ENCODE data around the gene TAF9B.
"Not testable (repeated sequence)": the region's sequence is repeated elsewhere in the genome, so short reads cannot be mapped to it uniquely, and the experiment has no call there.

Gene TAF9B

DNA sequence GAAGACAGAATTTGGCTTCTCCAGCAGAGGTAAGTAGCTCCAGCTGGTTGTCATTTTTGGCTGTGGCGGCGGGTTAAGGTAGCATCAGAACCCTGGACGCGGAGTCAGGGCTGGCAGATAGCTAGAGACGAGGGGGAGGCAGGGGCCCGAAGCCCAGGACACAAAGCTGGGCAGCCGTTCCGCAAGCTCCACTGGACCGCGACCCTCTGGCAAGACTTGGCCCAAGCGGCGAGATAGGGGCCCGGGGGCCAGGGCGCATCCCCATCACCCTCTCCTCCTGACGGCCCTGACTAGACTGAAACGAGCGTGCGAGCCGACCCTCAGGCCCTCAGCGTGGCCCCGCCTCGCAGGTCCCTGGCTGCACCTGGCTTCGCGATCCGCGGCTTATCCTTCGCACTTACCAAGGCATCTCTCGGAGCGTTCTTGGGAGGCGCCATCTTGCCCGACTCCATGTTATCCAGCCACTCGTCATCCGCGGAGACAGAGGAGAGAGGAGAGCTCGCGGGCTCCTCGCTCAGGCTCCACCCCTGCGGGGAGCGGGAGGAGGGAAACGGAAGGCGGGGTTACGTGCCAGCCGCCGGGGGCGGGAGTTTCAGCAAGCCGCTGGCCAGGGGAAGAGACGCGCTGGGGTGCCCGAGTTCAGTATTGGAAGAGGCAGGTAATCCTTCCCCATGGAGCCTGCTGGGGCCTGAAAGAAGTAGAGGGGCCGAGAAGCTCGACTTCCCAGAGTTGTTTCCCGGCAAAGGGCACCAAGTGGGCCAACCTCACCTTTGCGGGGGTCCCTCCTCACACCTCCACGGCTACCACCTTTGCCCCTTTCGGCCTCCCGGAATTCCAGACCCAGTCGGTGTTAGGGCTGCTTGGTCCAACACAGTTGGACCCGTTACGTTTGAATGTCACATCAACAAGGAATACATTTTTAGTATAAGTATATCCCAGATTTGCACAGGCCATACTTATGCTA lies at the start of gene TAF9B:
TAF9B (minus strand) TSS at position 491 of the 964 bp plus-strand sequence; CDS start at position 452, 39 bp downstream.
- peak; percentile 82 for DNase-seq

GRCh38 chrX:78182881-78183280 lies 43.4 kb upstream of the TAF9B start:
- no peak for DNase-seq

DNA sequence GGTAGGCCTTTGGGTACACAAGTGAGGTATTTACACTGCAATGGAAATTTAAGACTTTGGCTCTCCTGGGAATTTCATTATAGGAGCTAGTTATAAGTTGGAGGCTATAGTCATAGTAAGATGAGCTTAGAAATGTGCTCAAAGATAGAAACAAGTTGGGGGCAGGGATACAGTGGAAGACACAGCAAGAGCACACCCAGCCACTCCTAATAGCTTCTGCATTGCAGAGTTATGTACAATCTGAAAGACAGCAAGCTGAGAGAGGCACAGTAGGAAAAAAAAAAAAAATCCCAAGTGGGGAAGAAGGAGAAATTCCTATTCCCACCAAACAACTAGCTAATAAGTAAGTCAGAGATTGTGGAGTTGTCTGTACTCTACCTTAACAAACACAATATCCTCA lies 41.9 kb upstream of the TAF9B start:
- no peak for DNase-seq

- no peak for DNase-seq
These were observed 28.6 kb upstream of the TAF9B start for GRCh38 chrX:78168065-78168464.

DNA sequence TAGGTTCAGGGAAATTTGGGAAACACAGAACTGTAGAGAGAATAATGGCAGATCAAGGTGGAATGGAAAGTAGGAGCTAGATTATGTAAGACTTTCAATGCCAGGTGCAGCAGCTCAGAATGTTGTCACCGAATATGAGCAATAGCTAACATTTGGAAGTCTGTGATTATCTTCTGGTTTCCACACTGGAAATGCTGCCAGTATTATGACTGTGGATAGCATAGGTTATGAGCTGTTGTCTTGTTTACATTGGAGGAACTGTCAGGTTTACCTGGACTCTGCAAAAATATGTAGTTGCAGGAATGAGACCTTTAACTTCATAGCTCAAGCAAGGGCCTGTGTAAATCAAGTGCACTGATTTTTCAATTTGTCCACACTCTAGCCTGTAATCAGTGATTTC lies 26.0 kb upstream of the TAF9B start:
- no peak for DNase-seq

- DNase-seq: not testable (repeated sequence)
These were observed 23.7 kb upstream of the TAF9B start for GRCh38 chrX:78163175-78163574.

DNA sequence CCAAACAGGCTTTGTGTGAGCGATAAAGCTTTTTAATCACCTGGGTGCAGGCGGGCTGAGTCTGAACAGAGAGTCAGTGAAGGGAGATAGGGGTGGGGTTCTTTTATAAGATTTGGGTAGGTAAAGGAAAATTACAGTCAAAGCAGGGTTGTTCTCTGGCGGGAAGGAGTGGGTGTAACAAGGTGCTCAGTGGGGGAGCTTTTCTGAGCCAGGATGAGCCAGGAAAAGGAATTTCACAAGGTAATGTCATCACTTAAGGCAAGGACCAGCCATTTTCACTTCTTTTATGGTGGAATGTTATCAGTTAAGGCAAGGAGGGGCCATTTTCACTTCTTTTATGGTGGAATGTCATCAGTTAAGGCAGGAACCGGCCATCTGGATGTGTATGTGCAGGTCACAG lies 21.3 kb upstream of the TAF9B start:
- DNase-seq: not testable (repeated sequence)

GRCh38 chrX:78157846-78158245 lies 18.4 kb upstream of the TAF9B start:
- not testable (repeated sequence) for DNase-seq

DNA sequence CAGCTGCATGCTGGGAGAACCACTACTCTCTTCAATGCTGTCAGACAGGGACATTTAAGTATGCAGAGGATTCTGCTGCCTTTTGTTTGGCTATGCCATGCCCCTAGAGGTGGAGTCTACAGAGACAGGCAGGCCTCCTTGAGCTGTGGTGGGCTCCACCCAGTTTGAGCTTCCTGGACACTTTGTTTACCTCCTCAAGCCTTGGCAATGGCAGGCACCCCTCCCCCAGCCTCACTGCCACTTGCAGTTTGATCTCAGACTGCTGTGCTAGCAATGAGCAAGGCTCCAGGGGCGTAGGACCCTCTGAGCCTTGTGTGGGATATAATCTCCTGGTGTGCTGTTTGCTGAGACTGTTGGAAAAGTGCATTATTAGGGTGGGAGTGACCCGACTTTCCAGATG lies 17.9 kb upstream of the TAF9B start:
- DNase-seq: not testable (repeated sequence)

- DNase-seq: not testable (repeated sequence)
These were observed 7.6 kb upstream of the TAF9B start for GRCh38 chrX:78147002-78147540.

DNA sequence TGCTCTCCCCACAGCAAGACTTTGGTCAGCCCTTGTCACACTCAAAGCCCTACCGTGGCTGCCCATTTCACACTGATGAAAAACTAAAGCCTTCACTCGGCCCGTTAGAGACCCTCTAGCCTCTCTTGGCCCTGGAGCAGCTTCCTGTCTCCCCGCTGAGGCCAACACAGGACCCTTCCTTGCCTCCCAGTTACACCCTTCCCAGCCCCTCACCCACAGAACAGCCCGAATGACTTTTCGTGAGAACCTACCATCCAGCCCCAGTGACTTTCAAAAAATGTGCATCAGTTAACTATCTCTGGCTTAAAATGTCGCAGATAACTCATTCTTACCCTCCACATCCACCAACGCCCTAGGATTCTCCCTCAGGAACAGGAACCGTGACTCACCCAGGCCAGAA lies 756 bp upstream of the TAF9B start:
- DNase-seq: no peak

- no peak for DNase-seq
These were observed 6.1 kb downstream of the TAF9B start for GRCh38 chrX:78133238-78133960.

DNA sequence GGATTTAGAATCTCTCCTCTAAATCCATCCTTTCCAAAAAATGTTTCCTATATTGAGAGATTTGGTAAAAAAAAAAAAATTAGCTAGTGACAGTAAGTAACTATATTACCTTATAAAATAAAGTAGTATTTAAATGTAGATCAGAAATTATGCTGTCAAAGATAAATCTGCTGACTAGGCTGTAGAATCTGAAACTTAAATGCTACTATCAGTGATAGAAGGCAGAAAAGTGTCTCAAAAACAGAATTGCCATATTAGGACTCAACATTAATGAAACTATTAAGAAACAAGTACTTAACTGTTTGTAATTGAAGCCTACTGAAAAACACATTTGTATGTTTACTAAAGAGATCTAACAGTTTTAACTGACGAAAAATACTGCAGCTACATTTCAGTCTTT lies 8.3 kb downstream of the TAF9B start:
- no peak for DNase-seq

DNA sequence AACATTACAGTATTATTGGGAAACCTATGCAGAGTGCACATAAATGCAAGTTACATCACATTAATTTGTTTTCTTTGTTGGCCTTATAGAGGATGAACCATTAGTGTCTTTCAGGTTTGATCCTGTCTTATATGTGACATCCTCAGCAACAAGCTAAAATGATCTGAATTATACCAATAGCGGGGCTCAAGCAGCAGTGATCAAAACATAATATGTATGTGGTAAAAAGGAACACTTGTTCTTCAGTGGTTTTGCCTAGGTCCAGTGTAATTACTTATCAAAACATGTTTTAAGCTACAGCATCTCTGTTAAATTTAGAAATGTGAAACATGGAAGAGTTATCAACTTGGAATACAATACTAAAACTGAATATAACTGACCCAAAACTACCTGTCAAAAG lies 9.1 kb downstream of the TAF9B start:
- DNase-seq: no peak

GRCh38 chrX:78129714-78130113 lies 9.7 kb downstream of the TAF9B start:
- no peak for DNase-seq

DNA sequence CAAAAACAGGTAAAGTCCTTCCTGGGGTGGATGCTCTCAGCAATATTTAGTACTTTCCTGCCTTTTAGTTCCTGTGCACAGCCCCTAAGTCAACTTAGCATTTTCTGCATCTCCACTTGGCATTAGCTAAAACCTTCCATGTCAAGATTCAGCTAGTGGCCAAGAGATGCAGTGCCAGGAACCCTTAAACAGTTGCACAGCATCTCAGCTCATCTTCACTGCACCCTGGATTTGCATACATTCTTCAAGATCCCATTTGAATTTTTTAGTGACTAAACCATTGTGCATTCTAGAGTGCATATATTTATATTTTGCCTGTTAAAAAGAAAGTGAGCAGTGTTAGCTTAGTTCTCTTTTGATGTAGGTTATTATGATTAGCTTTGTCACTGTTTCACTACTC lies 13.7 kb downstream of the TAF9B start:
- DNase-seq: not testable (repeated sequence)

DNA sequence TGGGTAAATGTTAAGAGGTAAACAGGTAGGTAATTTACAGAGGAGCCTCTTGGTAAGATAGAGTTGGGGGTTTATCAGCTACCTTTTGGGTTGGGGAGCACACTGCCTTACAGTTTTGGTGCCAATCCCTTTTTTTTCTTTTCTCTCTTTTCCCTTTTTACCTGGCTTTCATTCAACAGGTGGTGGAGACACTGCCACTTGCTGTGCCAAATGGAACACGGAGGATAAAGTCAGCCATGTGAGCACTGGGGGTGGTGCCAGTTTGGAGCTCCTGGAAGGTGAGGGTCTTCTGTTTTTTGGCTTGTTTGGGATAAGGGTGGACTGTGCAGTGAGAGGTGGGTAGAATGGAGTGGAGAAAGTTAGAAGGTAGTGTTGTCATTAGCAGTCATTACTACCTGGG lies 14.3 kb downstream of the TAF9B start:
- DNase-seq: no peak

GRCh38 chrX:78124307-78124706 lies 15.1 kb downstream of the TAF9B start:
- DNase-seq: no peak

DNA sequence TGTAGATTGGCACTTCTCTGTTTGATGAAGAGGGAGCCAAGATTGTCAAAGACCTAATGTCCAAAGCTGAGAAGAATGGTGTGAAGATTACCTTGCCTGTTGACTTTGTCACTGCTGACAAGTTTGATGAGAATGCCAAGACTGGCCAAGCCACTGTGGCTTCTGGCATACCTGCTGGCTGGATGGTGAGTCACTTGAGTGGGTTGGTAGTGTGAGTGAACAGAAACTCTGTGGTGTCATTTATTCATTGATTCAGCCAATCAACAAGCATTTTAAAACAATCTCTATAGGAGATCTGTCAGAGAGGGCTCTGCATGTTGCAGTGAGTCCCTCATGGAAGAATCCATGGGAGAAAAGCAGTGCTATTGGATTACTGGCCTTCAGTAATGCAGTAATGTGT lies 16.3 kb downstream of the TAF9B start:
- DNase-seq: no peak

DNA sequence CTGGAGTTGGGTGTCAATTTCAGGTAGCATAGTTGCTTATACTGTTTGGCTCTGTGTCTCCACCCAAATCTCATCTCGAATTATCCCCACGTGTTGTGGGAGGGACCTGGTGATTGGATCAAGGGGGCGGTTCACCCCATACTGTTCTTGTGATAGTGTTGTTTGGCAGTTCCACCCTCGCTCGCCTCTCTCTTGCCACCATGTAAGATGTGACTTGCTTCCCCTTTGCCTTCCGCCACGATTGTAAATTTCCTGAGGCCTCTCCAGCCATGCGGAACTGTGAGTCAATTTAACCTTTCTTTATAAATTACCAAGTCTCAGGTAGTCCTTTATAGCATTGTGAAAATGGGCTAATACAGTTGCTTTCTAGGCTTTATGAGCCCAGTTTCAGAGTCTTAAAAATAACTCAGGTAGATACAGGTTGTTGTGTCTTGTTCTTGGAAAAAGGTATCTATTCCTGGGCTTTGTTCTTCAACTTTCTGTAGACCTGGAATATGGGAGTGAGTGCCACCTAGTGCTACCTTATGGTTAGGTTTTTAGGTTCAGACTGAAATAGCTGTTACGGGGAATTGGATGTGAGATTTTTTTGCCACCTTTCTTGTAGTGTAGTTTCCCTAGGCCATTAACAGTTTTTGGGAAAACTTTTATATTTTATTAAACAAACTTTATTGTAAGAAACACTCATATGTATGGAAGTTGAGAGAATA lies 19.8 kb downstream of the TAF9B start:
- DNase-seq: no peak

DNA sequence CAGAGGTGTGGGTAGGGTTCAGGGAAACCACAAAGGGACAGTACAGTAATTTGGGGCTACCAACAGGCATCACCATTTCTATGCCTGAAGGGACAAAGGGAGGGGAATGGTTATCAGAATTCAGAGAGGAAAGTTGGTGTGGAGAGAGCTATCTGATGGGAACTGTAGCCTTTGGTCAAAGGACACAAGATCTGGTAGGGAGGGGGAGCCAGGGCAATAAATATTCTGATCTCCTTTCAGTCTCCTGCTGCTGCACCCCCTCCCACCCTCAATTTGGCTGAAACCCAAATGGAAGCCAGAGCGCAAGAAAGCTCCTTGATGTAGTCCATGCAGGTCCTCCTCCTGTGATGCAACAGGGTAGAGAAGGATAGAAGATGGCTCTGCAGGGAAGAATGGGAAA lies 20.8 kb downstream of the TAF9B start:
- DNase-seq: no peak

DNA sequence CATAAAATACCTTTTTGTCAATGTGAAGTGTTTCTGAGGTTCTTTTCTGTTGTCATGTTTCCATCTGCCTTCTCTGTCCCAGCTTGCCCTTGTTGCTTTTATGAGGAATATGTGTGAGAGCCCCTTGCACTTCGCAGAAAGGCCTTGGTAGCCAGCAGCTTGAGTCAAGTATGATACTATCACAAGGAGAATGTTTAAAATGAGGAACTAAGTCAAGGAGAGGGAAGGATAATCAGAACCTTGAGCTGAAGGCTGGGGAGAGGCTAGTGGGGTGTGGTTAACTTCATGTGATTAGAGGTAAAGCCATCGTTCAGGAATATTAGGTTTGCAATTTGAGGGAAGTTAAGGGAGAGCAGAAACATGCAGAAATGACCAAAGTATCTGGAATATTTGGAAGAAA lies 22.7 kb downstream of the TAF9B start:
- no peak for DNase-seq

DNA sequence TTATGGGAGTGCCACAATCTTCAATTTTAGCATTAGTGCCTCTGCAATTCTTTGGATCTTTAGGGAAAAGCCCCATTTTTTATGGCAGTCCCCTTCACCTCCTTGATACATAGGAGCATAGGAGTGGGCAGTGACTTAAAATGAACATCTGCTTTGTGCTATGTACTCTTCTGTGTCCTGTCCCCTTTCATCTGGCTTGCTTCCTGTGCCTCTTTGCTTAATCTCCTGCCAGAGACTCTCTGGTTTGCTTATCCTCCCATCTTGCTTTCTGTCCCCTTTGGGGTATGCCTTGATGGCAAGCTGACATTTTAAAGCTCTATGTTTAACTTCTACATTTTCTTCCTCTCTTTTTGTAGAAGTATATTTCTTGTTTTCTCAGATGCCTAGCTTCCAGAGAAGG lies 23.1 kb downstream of the TAF9B start:
- no peak for DNase-seq

Measured in activated CD4-positive, CD25-positive, alpha-beta regulatory T cell treated with anti-CD3 and anti-CD28 coated beads, Interleukin-2, amount 50 U/mL, for 72 hours (primary cell).